Esophagus mucosa (tissue), 1 donor: ENCODE results near the gene MAPK1. TPM values are rescaled to one million over a fixed set of nuclear protein-coding genes. Genes with fewer than 3 reads are reported as not detected.
"Not testable (repeated sequence)": the region's sequence is repeated elsewhere in the genome, so short reads cannot be mapped to it uniquely, and the experiment has no call there.

ENCODE experiments used
- ATAC-seq: fragments of 200-7000 bp; cut with Tn5 transposase; one replicate; pipeline ENCODE4 v1.9.1; 2020
- total RNA-seq: library from RNA; stranded (reverse); gene quantifications from one replicate; pipeline ENCODE4 v1.2.4, GENCODE V29; 2023
- donor health status: DM: yes; HTN: yes; CAD: no.

Gene MAPK1
- total RNA-seq, 1 donor from 2014 or later: 112 TPM

GRCh38 chr22:21818487-21819182, 48.8 kb downstream of the MAPK1 start:
- ATAC-seq: no peak

GRCh38 chr22:21817497-21817853, 50.0 kb downstream of the MAPK1 start:
- ATAC-seq: not testable (repeated sequence)

- peak; percentile 86 for ATAC-seq
Observed at GRCh38 chr22:21816787-21817496, 50.5 kb downstream of the MAPK1 start.

- no peak for ATAC-seq
Observed at GRCh38 chr22:21816472-21816786, 51.0 kb downstream of the MAPK1 start.

GRCh38 chr22:21815958-21816357, 51.5 kb downstream of the MAPK1 start:
- no peak for ATAC-seq

- ATAC-seq: no peak
Observed at GRCh38 chr22:21815357-21815756, 52.1 kb downstream of the MAPK1 start.

GRCh38 chr22:21811982-21812381, 55.5 kb downstream of the MAPK1 start:
- no peak for ATAC-seq

- ATAC-seq: no peak
Observed at GRCh38 chr22:21807544-21808529, 59.6 kb downstream of the MAPK1 start.

GRCh38 chr22:21805325-21805724, 62.1 kb downstream of the MAPK1 start:
- not testable (repeated sequence) for ATAC-seq

GRCh38 chr22:21803811-21804249, 63.6 kb downstream of the MAPK1 start:
- no peak for ATAC-seq

GRCh38 chr22:21802673-21803072, 64.8 kb downstream of the MAPK1 start:
- no peak for ATAC-seq

- ATAC-seq: no peak
Observed at GRCh38 chr22:21802056-21802455, 65.4 kb downstream of the MAPK1 start.

GRCh38 chr22:21801304-21801644, 66.2 kb downstream of the MAPK1 start:
- ATAC-seq: not testable (repeated sequence)

- no peak for ATAC-seq
Observed at GRCh38 chr22:21800552-21801303, 66.7 kb downstream of the MAPK1 start.

GRCh38 chr22:21797444-21798221, 69.8 kb downstream of the MAPK1 start:
- no peak for ATAC-seq

- no peak for ATAC-seq
Observed at GRCh38 chr22:21796863-21797262, 70.6 kb downstream of the MAPK1 start.

GRCh38 chr22:21796231-21796630, 71.2 kb downstream of the MAPK1 start:
- ATAC-seq: no peak

GRCh38 chr22:21793716-21794115, 73.7 kb downstream of the MAPK1 start:
- ATAC-seq: not testable (repeated sequence)

- ATAC-seq: peak; percentile 37
Observed at GRCh38 chr22:21791635-21792625, 75.5 kb downstream of the MAPK1 start.
